IMR-90 (cell line): Measurements from ENCODE around the gene KYNU. TPM values are rescaled to one million over a fixed set of nuclear protein-coding genes. Genes with fewer than 3 reads are reported as not detected.

ENCODE experiments used
- ATAC-seq: fragments of 200-7000 bp; cut with Tn5 transposase; 2 replicates; pipeline ENCODE4 v1.9.1; 2020; ENCODE audit warnings: low read depth, mild to moderate bottlenecking, moderate library complexity
- BruUV-seq: library from RNA; stranded (reverse); fragments of 400-500 nt; replicated peaks from 2 replicates; lab custom pipeline; 2021; lab: Mats Ljungman, UMichigan
- CTCF ChIA-PET: fragments of 300-600 bp; formaldehyde crosslinking; extraction: SDS; loops from one replicate; lab custom pipeline; 2021; ENCODE audit warnings: antibody characterized with exemption; lab: Yijun Ruan, JAX
- POLR2A ChIA-PET: fragments of 300-600 bp; sonication (Branson Sonifier 250); formaldehyde crosslinking; loops from one replicate; lab custom pipeline; 2022; ENCODE audit warnings: antibody characterized with exemption; ENCODE audit not compliant: unreplicated experiment; lab: Charles Lee
- DNase-seq: peaks from one replicate; pipeline ENCODE4 v3.0.0; 2013
- H2AFZ ChIP-seq: replicated peaks from 2 replicates; pipeline ENCODE3; 2013; ENCODE audit warnings: low read length, mild to moderate bottlenecking; ENCODE audit not compliant: poor library complexity
- H2AK5ac ChIP-seq: 2 replicates; pipeline ENCODE4 v1.6.1; 2013; ENCODE audit warnings: low read depth, low read length, inconsistent platforms
- H2AK9ac ChIP-seq: replicated peaks from 2 replicates; pipeline ENCODE3; 2013; ENCODE audit warnings: mild to moderate bottlenecking, low read depth, low read length, moderate library complexity; ENCODE audit not compliant: poor library complexity
- H2BK120ac ChIP-seq: 2 replicates; pipeline ENCODE4 v1.6.1; 2013; ENCODE audit warnings: low read depth, low read length, inconsistent platforms
- H2BK15ac ChIP-seq: 3 replicates; pipeline ENCODE4 v1.6.1; 2013; ENCODE audit warnings: low read depth, low read length, inconsistent platforms
- H2BK20ac ChIP-seq: 2 replicates; pipeline ENCODE4 v1.6.1; 2013; ENCODE audit warnings: low read depth, mild to moderate bottlenecking, inconsistent platforms, low read length, moderate library complexity
- H2BK5ac ChIP-seq: 2 replicates; pipeline ENCODE4 v1.6.1; 2013; ENCODE audit warnings: mild to moderate bottlenecking, low read depth, low read length, inconsistent platforms; ENCODE audit not compliant: poor library complexity, severe bottlenecking
- H3K14ac ChIP-seq: replicated peaks from 2 replicates; pipeline ENCODE4 v1.6.1; 2013; ENCODE audit warnings: low read depth, low read length, inconsistent platforms
- H3K18ac ChIP-seq: 2 replicates; pipeline ENCODE4 v1.6.1; 2013; ENCODE audit warnings: low read depth, low read length, control low read depth
- H3K23ac ChIP-seq: 2 replicates; pipeline ENCODE4 v1.6.1; 2013; ENCODE audit warnings: low read depth, low read length, inconsistent platforms
- H3K27ac ChIP-seq: 2 replicates; pipeline ENCODE4 v1.5.1; 2013; ENCODE audit warnings: mild to moderate bottlenecking, control low read depth, low read length; ENCODE audit not compliant: insufficient read depth
- H3K27me3 ChIP-seq: 2 replicates; pipeline ENCODE4 v1.6.1; 2013; ENCODE audit warnings: low read length; ENCODE audit not compliant: control insufficient read depth, insufficient read depth
- H3K36me3 ChIP-seq: 2 replicates; pipeline ENCODE4 v1.6.1; 2013; ENCODE audit warnings: low read length, mixed read lengths; ENCODE audit not compliant: control insufficient read depth, insufficient read depth
- H3K4ac ChIP-seq: 2 replicates; pipeline ENCODE4 v1.6.1; 2013; ENCODE audit warnings: low read depth, low read length, inconsistent platforms
- H3K4me1 ChIP-seq: 2 replicates; pipeline ENCODE4 v1.6.1; 2013; ENCODE audit warnings: low read length, mixed read lengths; ENCODE audit not compliant: control insufficient read depth, insufficient read depth
- H3K4me2 ChIP-seq: 2 replicates; pipeline ENCODE4 v1.6.1; 2013; ENCODE audit warnings: low read depth, mild to moderate bottlenecking, control low read depth, low read length, moderate library complexity
- H3K4me3 ChIP-seq: 2 replicates; pipeline ENCODE4 v1.5.1; 2013; ENCODE audit warnings: low read depth, mild to moderate bottlenecking, control low read depth, low read length, moderate library complexity; ENCODE audit not compliant: insufficient read depth
- H3K56ac ChIP-seq: 2 replicates; pipeline ENCODE4 v1.6.1; 2013; ENCODE audit warnings: low read length, inconsistent platforms; ENCODE audit not compliant: insufficient read depth; ENCODE audit errors: extremely low read depth
- H3K79me1 ChIP-seq, 2 experiments: 2 replicates each; pipeline ENCODE4 v1.6.1; 2013; ENCODE audit warnings: low read length in 2 of 2, inconsistent platforms in 1 of 2, low read depth in 1 of 2
- H3K9ac ChIP-seq: 2 replicates; pipeline ENCODE4 v1.6.1; 2013; ENCODE audit warnings: low read depth, low read length, control low read depth
- H3K9me1 ChIP-seq: 2 replicates; pipeline ENCODE4 v1.6.1; 2013; ENCODE audit warnings: low read length, inconsistent platforms; ENCODE audit not compliant: insufficient read depth
- H3K9me3 ChIP-seq: 2 replicates; pipeline ENCODE4 v1.6.1; 2013; ENCODE audit warnings: low read length; ENCODE audit not compliant: control insufficient read depth, insufficient read depth
- H4K20me1 ChIP-seq: 2 replicates; pipeline ENCODE4 v1.6.1; 2013; ENCODE audit warnings: low read length, inconsistent platforms; ENCODE audit not compliant: insufficient read depth
- H4K5ac ChIP-seq: 2 replicates; pipeline ENCODE4 v1.6.1; 2013; ENCODE audit warnings: mild to moderate bottlenecking, low read depth, low read length, control low read depth
- H4K8ac ChIP-seq, 2 experiments: 2 replicates each; pipeline ENCODE4 v1.6.1; 2013; ENCODE audit warnings: low read depth in 2 of 2, low read length in 2 of 2, control low read depth in 1 of 2, inconsistent platforms in 1 of 2
- H4K91ac ChIP-seq: 2 replicates; pipeline ENCODE4 v1.6.1; 2013; ENCODE audit warnings: low read depth, low read length, inconsistent platforms; ENCODE audit not compliant: insufficient read depth
- BHLHE40 ChIP-seq: fragments of 150-350 bp; IDR thresholded peaks from 2 replicates; pipeline ENCODE4 v1.6.1; 2016; ENCODE audit warnings: mild to moderate bottlenecking, low read depth, low read length
- CEBPB ChIP-seq: IDR thresholded peaks from 2 replicates; pipeline ENCODE4 v1.6.1; 2012; ENCODE audit warnings: low read depth, low read length, improper control_type of control experiment
- FOS ChIP-seq: fragments of 150-350 bp; IDR thresholded peaks from 2 replicates; pipeline ENCODE4 v1.6.1; 2016; ENCODE audit warnings: low read depth, low read length
- MAFK ChIP-seq: IDR thresholded peaks from 2 replicates; pipeline ENCODE4 v1.6.1; 2012; ENCODE audit warnings: low read depth, low read length, improper control_type of control experiment
- MXI1 ChIP-seq: IDR thresholded peaks from 2 replicates; pipeline ENCODE4 v1.6.1; 2012; ENCODE audit warnings: low read depth, mild to moderate bottlenecking, low read length, moderate library complexity, borderline replicate concordance
- POLR2A ChIP-seq: IDR thresholded peaks from 2 replicates; pipeline ENCODE4 v1.6.1; 2012; ENCODE audit warnings: mild to moderate bottlenecking, low read depth, low read length
- RAD21 ChIP-seq: IDR thresholded peaks from 2 replicates; pipeline ENCODE4 v1.6.1; 2012; ENCODE audit warnings: low read length, improper control_type of control experiment
- RFX5 ChIP-seq: IDR thresholded peaks from 2 replicates; pipeline ENCODE4 v1.8.0; 2012; ENCODE audit warnings: low read depth, mild to moderate bottlenecking, low read length, moderate library complexity
- SMC3 ChIP-seq: fragments of 150-350 bp; IDR thresholded peaks from 2 replicates; pipeline ENCODE4 v1.6.1; 2016; ENCODE audit warnings: low read depth, mild to moderate bottlenecking, antibody characterized with exemption, low read length, moderate library complexity
- WGBS, 2 experiments: methylation state at CpG; one replicate each; pipeline versions ENCODE4 v1.1.5 to v1.1.7; 2013; ENCODE audit warnings: missing lambda C conversion rate in 2 of 2; ENCODE audit not compliant: insufficient read length in 1 of 2; ENCODE audit errors: extremely low coverage in 2 of 2; 5-methylcytosine and 5-hydroxymethylcytosine counted together
- dilution Hi-C: fragments of 300-500 bp; cut with HindIII; formaldehyde crosslinking; loops from one replicate; pipeline ENCODE4 v1.14.3; 2018; ENCODE audit warnings: low sequenced_read_pairs; ENCODE audit not compliant: unreplicated experiment
- in situ Hi-C: fragments of 300-500 bp; cut with MboI; formaldehyde crosslinking; loops from 3 replicates; pipeline ENCODE4 v1.14.3; 2019; ENCODE audit warnings: low sequenced_read_pairs, inconsistent platforms, mixed read lengths
- intact Hi-C: fragments of 100-400 bp; cut with micrococcal nuclease; formaldehyde crosslinking; loops from 2 replicates; pipeline ENCODE4 v1.10.0; 2022
- polyA plus RNA-seq, 3 experiments: library from polyadenylated mRNA; depleted of rRNA; stranded (reverse); fragments of >200 nt; gene quantifications; 2 replicates each; pipeline ENCODE4 v1.2.3, GENCODE V29; 2012; ENCODE audit warnings: low replicate concordance in 1 of 3
- total RNA-seq: library from RNA; depleted of rRNA; stranded (reverse); fragments of >200 nt; gene quantifications from 2 replicates; pipeline ENCODE4 v1.2.3, GENCODE V29; 2012
- TF ChIP-seq, protein P1 (sequence below): conservative IDR thresholded peaks from 2 replicates; pipeline ENCODE4 v1.5.1; 2012; ENCODE audit warnings: mild to moderate bottlenecking, low read depth, low read length, improper control_type of control experiment
- TF ChIP-seq, protein P2 (sequence below): fragments of 150-350 bp; IDR thresholded peaks from 2 replicates; pipeline ENCODE4 v1.6.1; 2017; ENCODE audit warnings: mild to moderate bottlenecking, antibody characterized with exemption, low read length, low read depth
- TF ChIP-seq, protein P3 (sequence below): fragments of 150-350 bp; IDR thresholded peaks from 2 replicates; pipeline ENCODE4 v1.6.1; 2016; ENCODE audit warnings: low read depth, mild to moderate bottlenecking, low read length, moderate library complexity, borderline replicate concordance

Gene KYNU
- total and polyA plus RNA-seq, 2 of the 4 experiments (the other 2 are of a cell fraction) = 0.75 to 2.9 TPM

DNA sequence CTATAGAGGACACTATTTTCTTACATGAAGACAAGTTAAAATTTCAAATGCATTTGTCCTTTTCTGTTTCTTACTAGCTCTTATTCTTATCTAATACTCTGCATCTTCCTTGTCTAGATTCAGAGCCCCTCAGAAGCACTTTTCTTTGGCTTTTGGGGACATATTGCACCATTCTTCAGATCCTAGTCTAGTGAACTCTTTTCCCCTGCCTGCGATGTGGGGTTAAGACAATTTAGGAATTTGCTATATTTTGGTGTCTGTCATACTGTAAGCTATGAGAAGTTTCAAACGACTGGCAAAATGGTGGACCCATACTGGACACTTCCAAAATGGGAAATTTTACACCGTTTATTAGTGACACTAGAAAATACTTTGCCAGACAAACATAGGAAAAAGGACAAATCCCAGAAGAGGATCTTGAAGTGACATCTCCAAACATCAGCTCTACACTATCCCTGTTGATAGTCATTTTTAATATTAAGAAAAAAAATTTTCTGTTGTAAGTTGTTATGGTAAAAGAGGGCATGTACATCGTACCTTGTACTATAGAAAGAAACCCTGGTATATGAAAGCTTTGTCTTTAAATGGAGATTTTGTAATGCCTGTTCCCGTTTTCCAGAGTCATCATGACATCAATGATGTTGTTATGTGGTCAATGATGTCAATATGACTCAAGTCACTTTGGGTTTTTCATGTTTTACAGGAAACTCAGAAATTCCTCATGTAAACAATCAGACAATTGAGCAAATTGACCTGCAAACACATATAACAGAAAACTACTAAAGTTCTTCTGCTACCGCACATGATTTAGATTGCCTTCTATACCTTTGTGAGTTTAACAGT, 4.4 kb upstream of the KYNU start (continued):
- TF ChIP-seq MXI1 (no peak), BHLHE40 (no peak)

DNA sequence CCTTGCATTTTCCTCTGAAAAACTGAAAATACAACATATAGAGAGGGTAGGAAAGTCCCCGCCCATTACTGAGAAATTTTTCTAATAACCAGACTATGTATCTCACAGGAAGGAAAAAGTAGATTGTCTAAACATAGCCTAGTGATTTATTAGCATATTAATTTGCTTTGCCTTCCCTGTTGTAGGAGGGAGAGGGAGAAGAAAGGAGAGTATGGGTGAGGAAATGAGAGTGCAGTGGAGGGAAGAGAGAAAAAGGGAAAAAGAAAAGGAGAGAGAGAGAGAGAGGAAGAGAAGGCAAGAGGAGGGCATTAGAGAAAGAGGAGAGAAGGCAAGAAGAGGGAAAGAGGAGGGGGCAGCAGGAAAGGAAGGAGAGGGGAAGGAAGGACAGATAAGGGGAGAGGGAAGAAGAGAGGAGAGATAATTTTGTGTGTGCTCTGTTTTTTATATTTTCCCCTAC, 3.6 kb upstream of the KYNU start:
- DNase-seq (peak; percentile 31), ATAC-seq (no peak; the same call in 1 of the 2 replicates)
- H2BK15ac ChIP-seq = peak overlapping the region; percentile 76; the same call in 2 of the 3 replicates
- H3K9me1 ChIP-seq = 0 out of 2 replicates have a peak, but pooled peaks cover 2% of the 10 kb centered on the region
- peak overlapping the region; percentile 53; the same call in 1 of the 2 replicates for H3K14ac ChIP-seq
- peak overlapping the region; percentile 83 to 95 for H4K8ac ChIP-seq
- no CpG with 5 or more reads among the region's 1 CpG for WGBS, 2 experiments
- peak overlapping the region; percentile 59; the same call in 1 of the 2 replicates for H3K9ac ChIP-seq
- H2AK5ac ChIP-seq = peak overlapping the region; percentile 66; the same call in 1 of the 2 replicates
- H3K4ac ChIP-seq = peak overlapping the region; percentile 87
- no peaks in the 10 kb centered on the region for H3K27me3 ChIP-seq
- H3K4me2 ChIP-seq = peak overlapping the region; percentile 1; the same call in 1 of the 2 replicates
- H4K5ac ChIP-seq = peak overlapping the region; percentile 83
- peak overlapping the region; percentile 93 for H3K27ac ChIP-seq
- CTCF ChIA-PET = no interaction called here
- peak overlapping the region; percentile 94 for H3K18ac ChIP-seq
- H3K9me3 ChIP-seq = no peaks in the 10 kb centered on the region
- intact Hi-C loops = no loop called here
- BruUV-seq = no TSS peak
- H2BK120ac ChIP-seq = peak overlapping the region; percentile 95
- peak overlapping the region; percentile 94 for H2BK5ac ChIP-seq
- H3K79me1 ChIP-seq = no peaks in the 10 kb centered on the region
- peak overlapping the region; percentile 83 for H2BK20ac ChIP-seq
- no peak overlapping the region for H3K4me3 ChIP-seq
- POLR2A ChIA-PET = no interaction called here
- H3K56ac ChIP-seq = peak overlapping the region; percentile 86
- no peaks in the 10 kb centered on the region for H3K36me3 ChIP-seq
- H2AK9ac ChIP-seq = no peak overlapping the region
- in situ Hi-C loops = no loop called here
- peak overlapping the region; percentile 59 for H3K23ac ChIP-seq
- H3K4me1 ChIP-seq = peaks cover 6% of the 10 kb centered on the region
- no peak overlapping the region for H2AFZ ChIP-seq
- peak overlapping the region; percentile 86 for H4K91ac ChIP-seq
- dilution Hi-C loops = no loop called here
- no peaks in the 10 kb centered on the region for H4K20me1 ChIP-seq
- TF ChIP-seq, protein P1, sequence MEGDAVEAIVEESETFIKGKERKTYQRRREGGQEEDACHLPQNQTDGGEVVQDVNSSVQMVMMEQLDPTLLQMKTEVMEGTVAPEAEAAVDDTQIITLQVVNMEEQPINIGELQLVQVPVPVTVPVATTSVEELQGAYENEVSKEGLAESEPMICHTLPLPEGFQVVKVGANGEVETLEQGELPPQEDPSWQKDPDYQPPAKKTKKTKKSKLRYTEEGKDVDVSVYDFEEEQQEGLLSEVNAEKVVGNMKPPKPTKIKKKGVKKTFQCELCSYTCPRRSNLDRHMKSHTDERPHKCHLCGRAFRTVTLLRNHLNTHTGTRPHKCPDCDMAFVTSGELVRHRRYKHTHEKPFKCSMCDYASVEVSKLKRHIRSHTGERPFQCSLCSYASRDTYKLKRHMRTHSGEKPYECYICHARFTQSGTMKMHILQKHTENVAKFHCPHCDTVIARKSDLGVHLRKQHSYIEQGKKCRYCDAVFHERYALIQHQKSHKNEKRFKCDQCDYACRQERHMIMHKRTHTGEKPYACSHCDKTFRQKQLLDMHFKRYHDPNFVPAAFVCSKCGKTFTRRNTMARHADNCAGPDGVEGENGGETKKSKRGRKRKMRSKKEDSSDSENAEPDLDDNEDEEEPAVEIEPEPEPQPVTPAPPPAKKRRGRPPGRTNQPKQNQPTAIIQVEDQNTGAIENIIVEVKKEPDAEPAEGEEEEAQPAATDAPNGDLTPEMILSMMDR = no peak
- TF ChIP-seq RAD21 = no peak
- no peak for TF ChIP-seq RFX5
- TF ChIP-seq POLR2A = no peak; the same call in 1 of the 2 replicates
- no peak for TF ChIP-seq SMC3
- TF ChIP-seq CEBPB = no peak
- TF ChIP-seq MAFK = no peak
- no peak for TF ChIP-seq FOS
- TF ChIP-seq, protein P2, sequence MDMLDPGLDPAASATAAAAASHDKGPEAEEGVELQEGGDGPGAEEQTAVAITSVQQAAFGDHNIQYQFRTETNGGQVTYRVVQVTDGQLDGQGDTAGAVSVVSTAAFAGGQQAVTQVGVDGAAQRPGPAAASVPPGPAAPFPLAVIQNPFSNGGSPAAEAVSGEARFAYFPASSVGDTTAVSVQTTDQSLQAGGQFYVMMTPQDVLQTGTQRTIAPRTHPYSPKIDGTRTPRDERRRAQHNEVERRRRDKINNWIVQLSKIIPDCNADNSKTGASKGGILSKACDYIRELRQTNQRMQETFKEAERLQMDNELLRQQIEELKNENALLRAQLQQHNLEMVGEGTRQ = no peak
- TF ChIP-seq, protein P3, sequence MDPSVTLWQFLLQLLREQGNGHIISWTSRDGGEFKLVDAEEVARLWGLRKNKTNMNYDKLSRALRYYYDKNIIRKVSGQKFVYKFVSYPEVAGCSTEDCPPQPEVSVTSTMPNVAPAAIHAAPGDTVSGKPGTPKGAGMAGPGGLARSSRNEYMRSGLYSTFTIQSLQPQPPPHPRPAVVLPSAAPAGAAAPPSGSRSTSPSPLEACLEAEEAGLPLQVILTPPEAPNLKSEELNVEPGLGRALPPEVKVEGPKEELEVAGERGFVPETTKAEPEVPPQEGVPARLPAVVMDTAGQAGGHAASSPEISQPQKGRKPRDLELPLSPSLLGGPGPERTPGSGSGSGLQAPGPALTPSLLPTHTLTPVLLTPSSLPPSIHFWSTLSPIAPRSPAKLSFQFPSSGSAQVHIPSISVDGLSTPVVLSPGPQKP = no peak
